H1 (cell line): ENCODE measurements around the gene OSTF1.

ENCODE experiments used
- BACH1 ChIP-seq: IDR thresholded peaks from 2 replicates; pipeline ENCODE4 v1.6.1; 2012; ENCODE audit warnings: low read length, improper control_type of control experiment
- EGR1 ChIP-seq: IDR thresholded peaks from 2 replicates; pipeline ENCODE4 v1.6.1; 2011; ENCODE audit warnings: low read depth, low read length, borderline replicate concordance
- EZH2 ChIP-seq: fragments of 200-600 bp; sonication (generic); IDR thresholded peaks from 2 replicates; pipeline ENCODE4 v1.7.1; 2012; ENCODE audit warnings: low read depth, mild to moderate bottlenecking, moderate library complexity, low read length, inconsistent platforms; ENCODE audit not compliant: severe bottlenecking
- MAFK ChIP-seq: IDR thresholded peaks from 2 replicates; pipeline ENCODE4 v1.6.1; 2012; ENCODE audit warnings: low read depth, mild to moderate bottlenecking, improper control_type of control experiment, low read length
- POLR2A ChIP-seq, 2 experiments: IDR thresholded peaks; 1 replicate in 1 of 2; 2 replicates in 1 of 2; pipeline ENCODE4 v1.6.1; 2011; ENCODE audit warnings: low read depth in 2 of 2, low read length in 2 of 2, mild to moderate bottlenecking in 2 of 2; ENCODE audit errors: control extremely low read depth in 1 of 2
- POLR2AphosphoS5 ChIP-seq: IDR thresholded peaks from 2 replicates; pipeline ENCODE4 v1.6.1; 2011; ENCODE audit warnings: low read depth, low read length
- RAD21 ChIP-seq, 2 experiments: IDR thresholded peaks in 1 of 2; conservative IDR thresholded peaks in 1 of 2; 2 replicates each; pipeline ENCODE4 v1.6.1; 2011; ENCODE audit warnings: low read depth in 2 of 2, low read length in 2 of 2, improper control_type of control experiment in 1 of 2, inconsistent platforms in 1 of 2, mild to moderate bottlenecking in 1 of 2, moderate library complexity in 1 of 2
- TF ChIP-seq, protein P1 (sequence below), 3 experiments: IDR thresholded peaks; 1 replicate in 2 of 3; 2 replicates in 1 of 3; pipeline versions ENCODE4 v1.5.1 to v1.6.1; 2011; ENCODE audit warnings: low read length in 3 of 3, mild to moderate bottlenecking in 3 of 3, inconsistent platforms in 2 of 3, low read depth in 1 of 3, moderate library complexity in 1 of 3; ENCODE audit not compliant: insufficient read depth in 1 of 3; ENCODE audit errors: control extremely low read depth in 1 of 3

DNA sequence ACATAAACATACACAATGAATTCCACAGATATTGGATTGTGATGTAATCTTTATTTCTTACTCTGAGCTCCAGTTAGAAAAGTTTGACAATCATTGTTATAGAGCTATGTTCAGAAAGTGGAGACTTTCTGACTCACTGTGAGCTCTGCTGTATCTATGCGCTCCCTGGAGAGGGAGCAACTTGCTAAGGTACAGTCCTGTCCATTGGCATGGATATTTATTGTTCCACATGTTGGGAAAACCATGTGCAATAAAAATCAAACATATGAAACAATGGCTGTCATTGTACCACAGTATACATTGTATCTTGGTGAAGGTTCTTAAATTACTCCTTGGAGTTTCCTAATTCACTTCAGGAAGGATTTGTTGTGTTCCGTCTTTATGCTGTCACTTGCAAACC lies 27.1 kb upstream of the OSTF1 start:
- no peak for TF ChIP-seq BACH1
- no peak for TF ChIP-seq EGR1
- no peak for TF ChIP-seq MAFK
- TF ChIP-seq, protein P1, sequence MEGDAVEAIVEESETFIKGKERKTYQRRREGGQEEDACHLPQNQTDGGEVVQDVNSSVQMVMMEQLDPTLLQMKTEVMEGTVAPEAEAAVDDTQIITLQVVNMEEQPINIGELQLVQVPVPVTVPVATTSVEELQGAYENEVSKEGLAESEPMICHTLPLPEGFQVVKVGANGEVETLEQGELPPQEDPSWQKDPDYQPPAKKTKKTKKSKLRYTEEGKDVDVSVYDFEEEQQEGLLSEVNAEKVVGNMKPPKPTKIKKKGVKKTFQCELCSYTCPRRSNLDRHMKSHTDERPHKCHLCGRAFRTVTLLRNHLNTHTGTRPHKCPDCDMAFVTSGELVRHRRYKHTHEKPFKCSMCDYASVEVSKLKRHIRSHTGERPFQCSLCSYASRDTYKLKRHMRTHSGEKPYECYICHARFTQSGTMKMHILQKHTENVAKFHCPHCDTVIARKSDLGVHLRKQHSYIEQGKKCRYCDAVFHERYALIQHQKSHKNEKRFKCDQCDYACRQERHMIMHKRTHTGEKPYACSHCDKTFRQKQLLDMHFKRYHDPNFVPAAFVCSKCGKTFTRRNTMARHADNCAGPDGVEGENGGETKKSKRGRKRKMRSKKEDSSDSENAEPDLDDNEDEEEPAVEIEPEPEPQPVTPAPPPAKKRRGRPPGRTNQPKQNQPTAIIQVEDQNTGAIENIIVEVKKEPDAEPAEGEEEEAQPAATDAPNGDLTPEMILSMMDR (IDR thresholded peaks at IDR 0.05; ENCODE audit: control extremely low read depth in 1 of 3, insufficient read depth in 1 of 3, low read depth in 1 of 3, low read length in 3 of 3) = no peak
- no peak for TF ChIP-seq EZH2
- TF ChIP-seq POLR2A (IDR thresholded peaks at IDR 0.05; ENCODE audit: control extremely low read depth in 1 of 2, low read depth in 2 of 2, low read length in 2 of 2) = no peak
- TF ChIP-seq RAD21 (IDR thresholded peaks at IDR 0.05 in 1 of 2, conservative IDR thresholded peaks at IDR 0.05 in 1 of 2; ENCODE audit: low read depth in 2 of 2, low read length in 2 of 2) = no peak
- no peak for TF ChIP-seq POLR2AphosphoS5
